Mononuclear cell (primary cell): ENCODE results near the gene SBNO1. TPM values are rescaled to one million over a fixed set of nuclear protein-coding genes. Genes with fewer than 3 reads are reported as not detected.
"Not testable (repeated sequence)": the region's sequence is repeated elsewhere in the genome, so short reads cannot be mapped to it uniquely, and the experiment has no call there.

Source experiments
- H3K27me3 ChIP-seq: 2 replicates; pipeline ENCODE4 v1.6.0; 2011; ENCODE audit warnings: low read length, control low read depth; ENCODE audit not compliant: insufficient read depth
- H3K4me1 ChIP-seq: 2 replicates; pipeline ENCODE4 v1.5.1; 2011; ENCODE audit warnings: mild to moderate bottlenecking, low read length, control low read depth; ENCODE audit not compliant: insufficient read depth
- H3K4me3 ChIP-seq: 2 replicates; pipeline ENCODE4 v1.5.1; 2011; ENCODE audit warnings: mild to moderate bottlenecking, low read length, moderate library complexity
- H3K9me3 ChIP-seq: 2 replicates; pipeline ENCODE4 v1.5.1; 2011; ENCODE audit warnings: low read depth, mild to moderate bottlenecking, control low read depth, low read length
- total RNA-seq: library from RNA; depleted of rRNA; stranded (reverse); fragments of >200 nt; gene quantifications from one replicate; pipeline ENCODE4 v1.2.3, GENCODE V29; 2012

The SBNO1 gene
- 43.6 TPM for total RNA-seq

DNA sequence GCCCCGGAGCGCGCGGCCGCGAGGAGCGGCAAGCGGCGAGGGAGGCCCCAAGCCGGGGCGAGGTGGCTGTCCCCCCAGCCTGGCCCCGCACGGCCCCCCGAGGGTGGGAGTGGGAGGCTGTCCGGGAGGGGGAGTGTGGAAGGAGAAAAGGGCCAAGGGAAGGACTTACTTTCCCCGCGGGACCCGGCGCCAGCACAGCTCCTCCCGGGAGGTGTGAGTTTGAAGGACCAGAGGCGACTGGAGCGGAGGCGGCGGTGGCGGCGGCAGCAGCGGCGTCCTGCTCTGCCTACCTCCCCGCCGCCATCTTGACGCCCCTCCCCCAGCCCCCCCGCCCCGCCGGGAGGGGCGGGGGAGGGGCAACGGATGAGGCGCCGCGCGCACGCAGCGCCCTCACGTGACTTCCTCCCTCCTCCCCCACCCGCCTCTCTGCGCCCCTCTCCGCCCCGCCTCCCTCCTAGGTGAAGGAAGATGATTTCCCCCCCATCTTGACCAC lies at the start of gene SBNO1:
Gene SBNO1 (minus strand): TSS at position 316 of the 493 bp plus-strand sequence. CDS start 14,406 bp downstream, outside the sequence.
- Histone ChIP-seq H3K9me3 (no peaks in the 10 kb centered on the region), H3K4me1 (peaks cover 33% of the 10 kb centered on the region), H3K4me3 (peak within 1 kb of the TSS; percentile 85), H3K27me3 (no peaks in the 10 kb centered on the region)

GRCh38 chr12:123410041-123410412 lies 45.4 kb upstream of the SBNO1 start:
- Histone ChIP-seq H3K9me3 (no peaks in the 10 kb centered on the region), H3K4me3 (no peak overlapping the region), H3K4me1 (peaks cover 9% of the 10 kb centered on the region), H3K27me3 (no peaks in the 10 kb centered on the region)

DNA sequence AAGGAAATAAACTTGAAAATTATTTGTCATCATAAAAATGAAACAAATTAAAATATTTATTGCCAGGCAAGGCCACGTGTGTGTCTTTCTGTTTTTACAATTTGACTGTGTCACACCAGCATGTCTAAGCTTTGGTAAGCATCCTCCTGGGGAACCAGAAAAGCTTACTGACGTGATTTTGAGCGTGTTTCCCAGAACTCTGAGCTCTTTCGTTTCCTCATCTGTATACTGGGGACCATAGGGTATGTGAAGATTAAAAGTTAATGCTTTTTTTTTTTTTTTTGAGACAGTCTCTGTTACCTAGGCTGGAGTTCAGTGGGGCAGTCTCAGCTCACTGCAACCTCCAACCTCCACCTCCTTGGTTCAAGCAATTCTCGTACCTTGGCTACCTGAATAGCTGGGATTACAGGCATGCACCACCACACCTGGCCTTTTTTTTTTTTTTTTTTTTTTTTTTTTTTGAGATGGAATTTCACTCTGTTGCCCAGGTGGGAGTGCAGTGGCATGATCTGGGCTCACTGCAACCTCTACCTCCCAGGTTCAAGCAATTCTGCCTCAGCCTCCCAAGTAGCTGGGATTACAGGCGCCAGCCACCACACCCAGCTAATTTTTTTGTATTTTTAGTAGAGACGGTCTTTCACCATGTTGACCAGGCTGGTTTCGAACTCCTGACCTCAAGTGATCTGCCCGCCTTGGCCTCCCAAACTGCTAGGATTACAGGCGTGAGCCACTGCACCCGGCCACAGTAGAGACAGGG lies 44.8 kb upstream of the SBNO1 start:
- not testable (repeated sequence) for H3K27me3 ChIP-seq, H3K9me3 ChIP-seq, H3K4me3 ChIP-seq
- H3K4me1 ChIP-seq: peaks cover 13% of the 10 kb centered on the region

DNA sequence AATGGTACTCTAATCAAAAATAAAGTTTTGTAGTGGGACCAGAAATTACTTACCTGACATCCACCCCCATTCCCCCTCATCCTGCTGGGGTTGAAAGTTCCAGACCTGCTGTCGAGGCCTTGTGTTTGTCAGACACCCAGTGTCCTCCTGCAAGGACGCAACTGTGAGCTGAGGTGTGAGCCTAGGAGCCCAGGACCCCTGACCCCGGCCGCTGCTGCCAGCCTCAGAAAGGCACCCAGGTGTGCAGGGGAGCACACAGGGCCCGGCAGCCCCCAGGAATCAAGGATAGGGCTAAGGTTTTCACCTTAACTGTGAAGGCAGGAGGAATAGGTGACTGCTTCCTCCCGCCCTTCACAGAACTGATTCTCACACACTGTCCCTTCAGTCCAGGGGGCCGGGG lies 44.0 kb upstream of the SBNO1 start:
- H3K4me3 ChIP-seq, H3K27me3 ChIP-seq, H3K9me3 ChIP-seq: not testable (repeated sequence)
- H3K4me1 ChIP-seq: peaks cover 13% of the 10 kb centered on the region

GRCh38 chr12:123407934-123408333 lies 43.3 kb upstream of the SBNO1 start:
- H3K9me3 ChIP-seq, H3K27me3 ChIP-seq, H3K4me3 ChIP-seq: not testable (repeated sequence)
- peaks cover 13% of the 10 kb centered on the region for H3K4me1 ChIP-seq

DNA sequence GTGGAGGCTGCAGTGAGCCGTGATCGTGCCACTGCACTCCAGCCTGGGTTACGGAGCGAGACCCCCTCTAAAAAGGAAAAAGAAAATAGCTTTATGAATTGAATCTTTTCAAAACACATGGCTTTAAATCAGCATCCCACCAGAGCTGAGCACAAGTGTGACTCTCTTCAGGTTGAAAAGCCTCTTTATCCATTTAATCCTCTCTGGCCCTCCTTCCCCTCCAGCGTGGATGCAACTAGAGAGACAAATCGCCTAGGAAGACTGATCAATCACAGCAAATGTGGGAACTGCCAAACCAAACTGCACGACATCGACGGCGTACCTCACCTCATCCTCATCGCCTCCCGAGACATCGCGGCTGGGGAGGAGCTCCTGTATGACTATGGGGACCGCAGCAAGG lies 42.6 kb upstream of the SBNO1 start:
- H3K4me3 ChIP-seq, H3K27me3 ChIP-seq, H3K9me3 ChIP-seq: not testable (repeated sequence)
- H3K4me1 ChIP-seq: peaks cover 13% of the 10 kb centered on the region

DNA sequence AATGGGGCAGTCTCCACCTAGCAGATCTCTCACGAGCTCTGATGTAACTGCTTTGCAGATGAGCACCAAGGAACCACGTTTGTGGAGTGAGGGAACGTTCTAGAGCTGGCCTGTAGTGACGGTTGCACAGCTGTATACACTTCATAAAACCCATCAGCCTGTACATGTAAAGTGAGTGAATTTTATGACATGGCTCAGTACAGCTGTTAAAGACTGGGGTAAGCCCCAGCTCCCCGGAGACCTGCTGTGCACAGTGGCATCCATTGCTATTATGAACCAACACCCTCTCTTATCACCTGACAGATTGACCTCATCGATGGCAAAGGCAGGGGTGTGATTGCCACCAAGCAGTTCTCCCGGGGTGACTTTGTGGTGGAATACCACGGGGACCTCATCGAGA lies 39.9 kb upstream of the SBNO1 start:
- Histone ChIP-seq H3K9me3 (no peaks in the 10 kb centered on the region), H3K4me3 (no peak overlapping the region), H3K27me3 (no peaks in the 10 kb centered on the region), H3K4me1 (peaks cover 13% of the 10 kb centered on the region)

DNA sequence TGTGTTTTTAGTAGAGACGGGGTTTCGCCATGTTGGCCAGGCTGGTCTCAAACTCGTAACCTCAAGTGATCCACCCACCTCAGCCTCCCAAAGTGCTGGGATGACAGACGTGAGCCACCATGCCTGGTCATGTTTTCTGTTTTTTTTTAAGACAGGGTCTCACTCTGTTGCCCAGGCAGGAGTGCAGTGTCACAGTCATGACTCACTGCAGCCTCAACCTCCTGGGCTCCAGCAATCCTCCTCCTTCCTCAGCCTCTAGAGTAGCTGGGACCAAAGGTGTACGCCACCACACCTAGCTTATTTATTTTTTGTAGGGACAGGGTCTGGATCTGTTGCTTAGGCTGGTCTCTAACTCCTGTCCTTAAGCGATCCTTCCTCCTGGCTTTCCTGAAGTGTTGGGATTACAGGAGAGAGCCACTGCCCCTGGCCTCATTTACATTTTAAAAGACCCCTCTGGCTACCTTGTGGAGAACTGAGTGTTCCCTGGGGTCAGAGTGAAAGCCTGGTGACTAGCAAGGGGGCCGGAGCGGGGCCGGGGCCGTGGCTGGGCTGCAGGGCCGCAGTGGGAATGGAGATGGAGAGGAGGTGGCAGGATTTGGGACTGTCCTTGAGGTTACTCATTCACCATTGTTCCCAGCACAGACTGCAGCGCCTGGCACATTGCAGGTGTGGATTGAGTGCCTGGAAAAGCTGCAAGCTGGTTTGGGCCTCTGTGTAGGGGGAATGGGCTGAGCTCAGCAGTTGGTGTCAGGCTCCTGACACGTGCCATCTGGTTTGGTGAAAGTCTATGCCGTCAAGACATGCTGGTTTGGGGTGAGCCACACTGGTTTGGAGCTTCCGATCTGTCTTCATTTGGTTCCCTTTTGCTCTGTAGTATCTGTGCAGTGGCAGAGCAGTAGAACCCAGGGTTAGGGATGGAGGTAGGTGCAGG lies 37.4 kb upstream of the SBNO1 start:
- Histone ChIP-seq H3K9me3 (no peaks in the 10 kb centered on the region), H3K4me1 (peaks cover 13% of the 10 kb centered on the region), H3K4me3 (no peak overlapping the region), H3K27me3 (no peaks in the 10 kb centered on the region)

GRCh38 chr12:123399255-123399617 lies 34.6 kb upstream of the SBNO1 start:
- H3K4me3 ChIP-seq: no peak overlapping the region
- no peaks in the 10 kb centered on the region for H3K27me3 ChIP-seq
- no peaks in the 10 kb centered on the region for H3K4me1 ChIP-seq
- H3K9me3 ChIP-seq: no peaks in the 10 kb centered on the region

GRCh38 chr12:123398550-123399254 lies 34.1 kb upstream of the SBNO1 start:
- no peaks in the 10 kb centered on the region for H3K27me3 ChIP-seq
- H3K4me1 ChIP-seq: no peaks in the 10 kb centered on the region
- no peak overlapping the region for H3K4me3 ChIP-seq
- H3K9me3 ChIP-seq: no peaks in the 10 kb centered on the region

- H3K27me3 ChIP-seq: no peaks in the 10 kb centered on the region
- H3K4me3 ChIP-seq: no peak overlapping the region
- no peaks in the 10 kb centered on the region for H3K4me1 ChIP-seq
- no peaks in the 10 kb centered on the region for H3K9me3 ChIP-seq
Measured at GRCh38 chr12:123398177-123398549, 33.5 kb upstream of the SBNO1 start.

GRCh38 chr12:123397400-123397799 lies 32.8 kb upstream of the SBNO1 start:
- peaks cover 5% of the 10 kb centered on the region for H3K4me1 ChIP-seq
- H3K9me3 ChIP-seq: no peaks in the 10 kb centered on the region
- no peaks in the 10 kb centered on the region for H3K27me3 ChIP-seq
- no peak overlapping the region for H3K4me3 ChIP-seq

DNA sequence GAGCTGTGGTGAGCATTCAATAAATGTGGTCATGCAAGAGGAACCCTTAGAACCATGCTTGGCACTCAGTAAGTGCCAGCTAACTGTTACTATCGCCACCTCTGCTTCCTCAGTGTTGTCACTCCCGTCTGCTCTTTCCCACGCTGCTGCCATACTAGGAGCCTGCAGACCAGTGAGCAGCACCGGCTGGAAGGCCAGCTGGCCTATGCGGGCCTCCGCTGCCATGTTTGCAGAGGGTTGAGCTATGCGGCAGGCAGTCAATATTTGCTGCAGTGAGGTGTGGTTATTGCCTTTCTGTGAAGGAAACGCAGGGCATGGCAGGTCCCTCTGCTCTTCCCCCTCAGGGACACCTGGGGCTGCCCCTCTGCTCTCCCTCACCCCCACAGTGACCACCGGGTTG lies 32.3 kb upstream of the SBNO1 start:
- no peaks in the 10 kb centered on the region for H3K27me3 ChIP-seq
- peaks cover 9% of the 10 kb centered on the region for H3K4me1 ChIP-seq
- no peaks in the 10 kb centered on the region for H3K9me3 ChIP-seq
- H3K4me3 ChIP-seq: no peak overlapping the region

DNA sequence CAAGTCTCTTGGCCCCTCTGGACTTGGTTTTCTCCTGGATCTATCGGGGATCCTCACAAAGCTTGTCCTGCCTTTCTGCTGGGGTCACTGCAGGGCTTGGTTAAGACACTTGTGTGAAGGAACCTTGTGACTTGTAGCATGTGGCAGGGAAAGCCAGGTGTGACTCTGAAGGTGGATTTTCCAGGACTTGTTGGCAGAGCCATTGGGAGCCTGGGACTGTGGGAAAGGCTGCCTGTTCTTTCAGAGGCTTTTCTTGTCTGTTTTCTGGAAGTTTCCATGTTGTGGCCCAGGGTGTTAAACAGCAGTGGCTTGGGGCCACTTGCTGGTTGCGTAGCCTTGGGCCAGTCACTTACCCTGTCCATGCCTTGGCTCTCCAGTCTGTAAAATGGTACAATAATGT lies 31.9 kb upstream of the SBNO1 start:
- Histone ChIP-seq H3K4me1 (peaks cover 13% of the 10 kb centered on the region), H3K9me3 (no peaks in the 10 kb centered on the region), H3K27me3 (no peaks in the 10 kb centered on the region), H3K4me3 (no peak overlapping the region)

- H3K27me3 ChIP-seq: no peaks in the 10 kb centered on the region
- H3K4me3 ChIP-seq: no peak overlapping the region
- no peaks in the 10 kb centered on the region for H3K9me3 ChIP-seq
- peaks cover 26% of the 10 kb centered on the region for H3K4me1 ChIP-seq
Measured at GRCh38 chr12:123395236-123395635, 30.6 kb upstream of the SBNO1 start.
